Smooth muscle cell (in vitro differentiated cells): ENCODE results near the gene PLXNB3. TPM values are rescaled to one million over a fixed set of nuclear protein-coding genes. Genes with fewer than 3 reads are reported as not detected.

Experiments
- polyA plus RNA-seq: library from polyadenylated mRNA; unstranded; fragments of >200 nt; fragmentation: Nextera tagmentation; extraction: Ambion mirVana; gene quantifications from 2 replicates; pipeline ENCODE4 v1.2.1, GENCODE V29; 2016
- total RNA-seq: library from RNA; depleted of rRNA; stranded (reverse); fragments of >200 nt; gene quantifications from 2 replicates; pipeline ENCODE4 v1.2.3, GENCODE V29; 2014

Gene PLXNB3
- total and polyA plus RNA-seq, 2 experiments from 2014 or later, result 0.58 to 3.9 TPM

Other genes with a start within 250 kb of the PLXNB3 start
- 0.22 TPM in 2 replicates for gene ATP2B3, start 246.6 kb upstream of the PLXNB3 start, total RNA-seq
- gene ATP2B3, start 246.6 kb upstream of the PLXNB3 start, polyA plus RNA-seq, result 0.05 and 0.31 TPM in 2 replicates
- 9.4 and 17.9 TPM in 2 replicates for gene CCNQ, start 165.1 kb upstream of the PLXNB3 start, total RNA-seq
- gene CCNQ, start 165.1 kb upstream of the PLXNB3 start, polyA plus RNA-seq, result 23.0 and 27.3 TPM in 2 replicates
- 3.0 and 4.7 TPM in 2 replicates for gene DUSP9, start 117.0 kb upstream of the PLXNB3 start, total RNA-seq
- 7.2 and 11.3 TPM in 2 replicates for gene DUSP9, start 117.0 kb upstream of the PLXNB3 start, polyA plus RNA-seq
- gene PNCK, start 90.4 kb upstream of the PLXNB3 start, total RNA-seq, result 4.0 and 6.4 TPM in 2 replicates
- 2.8 and 9.2 TPM in 2 replicates for gene PNCK, start 90.4 kb upstream of the PLXNB3 start, polyA plus RNA-seq
- 42.6 and 45.2 TPM in 2 replicates for gene SLC6A8, start 76.3 kb upstream of the PLXNB3 start, total RNA-seq
- 98.1 and 128 TPM in 2 replicates for gene SLC6A8, start 76.3 kb upstream of the PLXNB3 start, polyA plus RNA-seq
- gene BCAP31, start 39.9 kb upstream of the PLXNB3 start, total RNA-seq, result 128 and 139 TPM in 2 replicates
- gene BCAP31, start 39.9 kb upstream of the PLXNB3 start, polyA plus RNA-seq, result 207 and 260 TPM in 2 replicates
- gene ABCD1, start 39.4 kb upstream of the PLXNB3 start, total RNA-seq, result 6.2 and 7.1 TPM in 2 replicates
- 9.4 and 10.9 TPM in 2 replicates for gene ABCD1, start 39.4 kb upstream of the PLXNB3 start, polyA plus RNA-seq
- gene SRPK3, start 16.8 kb downstream of the PLXNB3 start, total RNA-seq, result not detected in 2 replicates
- gene SRPK3, start 16.8 kb downstream of the PLXNB3 start, polyA plus RNA-seq, result 0.05 and 1.5 TPM in 2 replicates
- gene IDH3G, start 30.1 kb downstream of the PLXNB3 start, total RNA-seq, result 63.3 and 86.0 TPM in 2 replicates
- gene IDH3G, start 30.1 kb downstream of the PLXNB3 start, polyA plus RNA-seq, result 88.9 and 89.7 TPM in 2 replicates
- 397 and 443 TPM in 2 replicates for gene SSR4, start 30.4 kb downstream of the PLXNB3 start, total RNA-seq
- 663 and 677 TPM in 2 replicates for gene SSR4, start 30.4 kb downstream of the PLXNB3 start, polyA plus RNA-seq
- gene PDZD4, start 66.3 kb downstream of the PLXNB3 start, total RNA-seq, result 2.3 and 3.1 TPM in 2 replicates
- gene PDZD4, start 66.3 kb downstream of the PLXNB3 start, polyA plus RNA-seq, result 2.3 and 2.9 TPM in 2 replicates
- gene L1CAM, start 121.9 kb downstream of the PLXNB3 start, total RNA-seq, result 27.2 and 38.6 TPM in 2 replicates
- gene L1CAM, start 121.9 kb downstream of the PLXNB3 start, polyA plus RNA-seq, result 61.1 and 68.7 TPM in 2 replicates
- not detected in 2 replicates for gene AVPR2, start 140.4 kb downstream of the PLXNB3 start, total RNA-seq
- gene AVPR2, start 140.4 kb downstream of the PLXNB3 start, polyA plus RNA-seq, result not detected in 2 replicates
- 7.6 and 10.9 TPM in 2 replicates for gene ARHGAP4, start 162.0 kb downstream of the PLXNB3 start, total RNA-seq
- 11.5 and 15.5 TPM in 2 replicates for gene ARHGAP4, start 162.0 kb downstream of the PLXNB3 start, polyA plus RNA-seq
- gene NAA10, start 170.8 kb downstream of the PLXNB3 start, total RNA-seq, result 80.1 and 81.2 TPM in 2 replicates
- gene NAA10, start 170.8 kb downstream of the PLXNB3 start, polyA plus RNA-seq, result 124 and 149 TPM in 2 replicates
- gene RENBP, start 180.4 kb downstream of the PLXNB3 start, total RNA-seq, result not detected in 2 replicates
- 0.11 and 0.43 TPM in 2 replicates for gene RENBP, start 180.4 kb downstream of the PLXNB3 start, polyA plus RNA-seq
- 23.3 and 23.7 TPM in 2 replicates for gene HCFC1, start 207.6 kb downstream of the PLXNB3 start, total RNA-seq
- gene HCFC1, start 207.6 kb downstream of the PLXNB3 start, polyA plus RNA-seq, result 22.8 and 28.0 TPM in 2 replicates
- gene TMEM187, start 208.5 kb downstream of the PLXNB3 start, total RNA-seq, result 5.0 and 6.2 TPM in 2 replicates
- gene TMEM187, start 208.5 kb downstream of the PLXNB3 start, polyA plus RNA-seq, result 9.8 and 11.2 TPM in 2 replicates